Breast epithelium (tissue), 4 donors: ENCODE measurements around the gene CCDC27. TPM values are rescaled to one million over a fixed set of nuclear protein-coding genes. Genes with fewer than 3 reads are reported as not detected.

Experiments
- DNase-seq, 2 donors: peaks; one replicate each; pipeline ENCODE4 v3.0.0-alpha.2; 2019; ENCODE audit warnings: low spot score in 2 of 2
- H3K27ac ChIP-seq, 2 donors: fragments of 200-600 bp; sonication (generic) in 1 of 2; one replicate each; pipeline ENCODE4 v1.5.1; 2016 to 2019; ENCODE audit warnings: mild to moderate bottlenecking in 1 of 2
- H3K27me3 ChIP-seq, 2 donors: fragments of 200-600 bp; sonication (generic) in 1 of 2; one replicate each; pipeline versions ENCODE4 v1.5.1 to v1.6.0; 2017 to 2019; ENCODE audit warnings: control low read depth in 1 of 2, mild to moderate bottlenecking in 1 of 2
- H3K36me3 ChIP-seq: fragments of 200-600 bp; one replicate; pipeline ENCODE4 v1.5.1; 2019
- H3K4me1 ChIP-seq, 2 donors: fragments of 200-600 bp; sonication (generic); one replicate each; pipeline ENCODE4 v1.5.1; 2016 to 2019; ENCODE audit warnings: control low read depth in 1 of 2
- H3K4me3 ChIP-seq, 3 donors: fragments of 200-600 bp; sonication (generic); 1 replicate in 2 of 3; 2 replicates in 1 of 3; pipeline ENCODE4 v1.5.1; 2016 to 2019; ENCODE audit warnings: mild to moderate bottlenecking in 3 of 3, moderate library complexity in 2 of 3
- H3K9me3 ChIP-seq, 2 donors: fragments of 200-600 bp; sonication (generic) in 1 of 2; one replicate each; pipeline ENCODE4 v1.5.1; 2016 to 2019; ENCODE audit warnings: control low read depth in 1 of 2
- POLR2A ChIP-seq: fragments of 450-650 bp; IDR thresholded peaks from one replicate; pipeline ENCODE4 v1.6.1; 2016; ENCODE audit warnings: antibody characterized with exemption, mild to moderate bottlenecking, moderate library complexity
- POLR2AphosphoS5 ChIP-seq, 3 donors: sonication (generic); formaldehyde crosslinking; IDR thresholded peaks; one replicate each; pipeline ENCODE4 v1.6.1; 2017; ENCODE audit warnings: antibody characterized with exemption in 3 of 3
- intact Hi-C: fragments of 100-400 bp; cut with DNase I; formaldehyde crosslinking; loops from one replicate; pipeline ENCODE4 v1.15.1; 2023; ENCODE audit warnings: low total_unique reads
- total RNA-seq, 3 donors: library from RNA; depleted of rRNA; stranded (reverse); fragments of >200 nt; gene quantifications; one replicate each; pipeline ENCODE4 v1.1.0, GENCODE V29; 2016
- TF ChIP-seq, protein P1 (sequence below), 3 donors: fragments of 450-650 bp; IDR thresholded peaks; one replicate each; pipeline ENCODE4 v1.5.1; 2016 to 2017; ENCODE audit warnings: antibody characterized with exemption in 3 of 3, mild to moderate bottlenecking in 3 of 3, moderate library complexity in 3 of 3

Gene CCDC27
- total RNA-seq, 3 donors from 2014 or later: not detected

DNA sequence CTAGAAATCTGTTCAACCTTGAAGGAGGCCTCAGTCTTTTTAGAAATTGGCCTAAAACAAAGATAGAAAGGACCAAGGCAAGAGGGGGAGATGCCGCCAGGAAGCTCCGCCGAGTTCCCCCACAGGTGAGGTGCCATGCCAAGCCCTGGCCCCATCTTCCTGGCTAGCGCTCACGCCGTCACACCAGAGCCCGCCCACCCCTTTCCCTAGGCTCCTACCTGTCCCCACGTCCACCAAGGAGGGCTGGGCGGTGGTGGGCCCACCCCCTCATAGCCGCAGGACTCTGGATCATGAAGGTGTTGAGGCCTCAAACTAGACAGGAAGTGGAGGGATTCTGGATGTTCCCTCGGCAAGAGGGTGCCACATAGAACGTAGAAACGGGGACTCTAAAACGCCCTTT lies 15.5 kb upstream of the CCDC27 start:
- H3K36me3 ChIP-seq: peaks cover 6% of the 10 kb centered on the region
- DNase-seq: no peak
- TF ChIP-seq POLR2A: no peak
- TF ChIP-seq, protein P1, sequence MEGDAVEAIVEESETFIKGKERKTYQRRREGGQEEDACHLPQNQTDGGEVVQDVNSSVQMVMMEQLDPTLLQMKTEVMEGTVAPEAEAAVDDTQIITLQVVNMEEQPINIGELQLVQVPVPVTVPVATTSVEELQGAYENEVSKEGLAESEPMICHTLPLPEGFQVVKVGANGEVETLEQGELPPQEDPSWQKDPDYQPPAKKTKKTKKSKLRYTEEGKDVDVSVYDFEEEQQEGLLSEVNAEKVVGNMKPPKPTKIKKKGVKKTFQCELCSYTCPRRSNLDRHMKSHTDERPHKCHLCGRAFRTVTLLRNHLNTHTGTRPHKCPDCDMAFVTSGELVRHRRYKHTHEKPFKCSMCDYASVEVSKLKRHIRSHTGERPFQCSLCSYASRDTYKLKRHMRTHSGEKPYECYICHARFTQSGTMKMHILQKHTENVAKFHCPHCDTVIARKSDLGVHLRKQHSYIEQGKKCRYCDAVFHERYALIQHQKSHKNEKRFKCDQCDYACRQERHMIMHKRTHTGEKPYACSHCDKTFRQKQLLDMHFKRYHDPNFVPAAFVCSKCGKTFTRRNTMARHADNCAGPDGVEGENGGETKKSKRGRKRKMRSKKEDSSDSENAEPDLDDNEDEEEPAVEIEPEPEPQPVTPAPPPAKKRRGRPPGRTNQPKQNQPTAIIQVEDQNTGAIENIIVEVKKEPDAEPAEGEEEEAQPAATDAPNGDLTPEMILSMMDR (IDR thresholded peaks at IDR 0.05): no peak
- no peak for TF ChIP-seq POLR2AphosphoS5 (IDR thresholded peaks at IDR 0.05)
- intact Hi-C loops: no loop called here
- no peaks in the 10 kb centered on the region for H3K4me1 ChIP-seq
- no peaks in the 10 kb centered on the region for H3K9me3 ChIP-seq
- no peak overlapping the region for H3K27ac ChIP-seq
- no peaks in the 10 kb centered on the region for H3K27me3 ChIP-seq
- H3K4me3 ChIP-seq: no peak overlapping the region

- peaks cover 14% of the 10 kb centered on the region for H3K36me3 ChIP-seq
- no peaks in the 10 kb centered on the region for H3K4me1 ChIP-seq
- H3K4me3 ChIP-seq: no peak overlapping the region
- no peak overlapping the region for H3K27ac ChIP-seq
- no peaks in the 10 kb centered on the region for H3K9me3 ChIP-seq
- TF ChIP-seq, protein P1 (IDR thresholded peaks at IDR 0.05): no peak
- no peak for TF ChIP-seq POLR2AphosphoS5 (IDR thresholded peaks at IDR 0.05)
- no peak for TF ChIP-seq POLR2A
- intact Hi-C loops: no loop called here
- no peaks in the 10 kb centered on the region for H3K27me3 ChIP-seq
- no peak for DNase-seq
These were observed 13.3 kb upstream of the CCDC27 start for GRCh38 chr1:3738943-3739342.

DNA sequence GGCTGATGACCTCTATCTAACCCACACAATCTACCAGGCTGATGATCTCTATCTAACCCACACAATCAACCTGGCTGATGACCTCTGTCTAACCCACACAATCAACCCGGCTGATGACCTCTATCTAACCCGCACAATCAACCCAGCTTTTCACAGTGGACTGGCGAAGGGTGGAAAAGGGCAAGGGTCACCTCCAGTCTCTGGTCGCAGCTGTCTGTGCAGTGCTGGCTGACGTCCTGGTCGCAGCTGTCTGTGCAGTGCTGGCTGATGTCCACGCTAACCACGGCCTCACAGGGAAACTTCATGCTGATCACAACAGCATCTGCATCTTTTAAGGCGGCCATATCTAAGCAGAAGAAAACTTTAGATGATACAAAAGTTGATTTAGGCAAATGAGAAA lies 12.2 kb upstream of the CCDC27 start:
- no peak for TF ChIP-seq POLR2A
- DNase-seq: no peak

GRCh38 chr1:3740752-3741151 lies 11.5 kb upstream of the CCDC27 start:
- H3K9me3 ChIP-seq: no peaks in the 10 kb centered on the region
- TF ChIP-seq POLR2A: no peak
- TF ChIP-seq, protein P1 (IDR thresholded peaks at IDR 0.05): no peak
- no peak for TF ChIP-seq POLR2AphosphoS5 (IDR thresholded peaks at IDR 0.05)
- H3K27me3 ChIP-seq: no peaks in the 10 kb centered on the region
- H3K36me3 ChIP-seq: peaks cover 14% of the 10 kb centered on the region
- H3K4me3 ChIP-seq: no peak overlapping the region
- DNase-seq: no peak
- H3K4me1 ChIP-seq: no peaks in the 10 kb centered on the region
- H3K27ac ChIP-seq: no peak overlapping the region
- intact Hi-C loops: no loop called here

More for the DNA sequence above, 12.2 kb upstream of the CCDC27 start:
- H3K27me3 ChIP-seq: no peaks in the 10 kb centered on the region
- peaks cover 14% of the 10 kb centered on the region for H3K36me3 ChIP-seq
- no peaks in the 10 kb centered on the region for H3K4me1 ChIP-seq
- H3K27ac ChIP-seq: no peak overlapping the region
- H3K4me3 ChIP-seq: no peak overlapping the region
- intact Hi-C loops: no loop called here
- H3K9me3 ChIP-seq: no peaks in the 10 kb centered on the region

GRCh38 chr1:3741566-3742438 lies 10.4 kb upstream of the CCDC27 start:
- intact Hi-C loops: no loop called here
- H3K4me1 ChIP-seq: no peaks in the 10 kb centered on the region
- no peak for DNase-seq
- no peaks in the 10 kb centered on the region for H3K9me3 ChIP-seq
- TF ChIP-seq, protein P1 (IDR thresholded peaks at IDR 0.05): no peak
- no peak for TF ChIP-seq POLR2AphosphoS5 (IDR thresholded peaks at IDR 0.05)
- TF ChIP-seq POLR2A: no peak
- H3K4me3 ChIP-seq: no peak overlapping the region
- H3K27me3 ChIP-seq: no peaks in the 10 kb centered on the region
- peaks cover 12% of the 10 kb centered on the region for H3K36me3 ChIP-seq
- no peak overlapping the region for H3K27ac ChIP-seq
